ENCODE data around the gene NUDT17. TPM values are rescaled to one million over a fixed set of nuclear protein-coding genes. Genes with fewer than 3 reads are reported as not detected.

NUDT17 gene
- total RNA-seq, 5 donors from 2014 or later (not counting 1 experiment from before 2014, with no cell fraction given), result 2.8 to 7.6 (median 6.3) TPM

GRCh38 chr1:145843031-145843430 is 2.4 kb upstream of the NUDT17 start:
- WGBS (ENCODE audit: insufficient coverage), result no CpG with 5 or more reads among the region's 3 CpGs
- POLR2A ChIA-PET, result interaction anchor here in 1 of 2 donors (0.6 kb wide), 1 partner anchor 15 kb away, joined by 4 read pairs; no protein-coding TSS in a partner anchor
- CTCF ChIA-PET, result interaction anchor here (0.6 to 4.9 kb wide), 4 partner anchors 16 to 136 kb away, joined by 3 to 52 read pairs (median 3); partner anchors contain the start of gene PIAS3 (in 1 of the 2)

DNA sequence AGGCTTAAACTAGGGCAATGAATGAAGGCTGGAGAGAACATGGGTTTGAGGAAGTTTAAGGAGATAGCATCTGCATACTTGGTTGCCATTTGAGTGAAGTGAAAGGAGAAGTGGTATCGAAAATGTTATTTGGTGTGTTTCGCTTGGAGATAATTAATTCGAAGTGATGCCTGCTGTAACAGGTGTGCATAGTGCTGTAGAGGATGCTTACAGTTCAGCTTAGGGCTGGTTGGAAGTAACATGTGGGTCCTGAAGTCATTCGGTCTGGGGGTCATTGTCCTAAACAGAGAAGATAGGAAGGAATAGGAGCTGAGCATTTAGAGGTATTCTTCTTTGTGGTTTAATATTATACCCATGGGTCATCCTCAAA is 301 bp upstream of the NUDT17 start:
- no peak overlapping the region for H3K4me3 Mint-ChIP-seq
- H3K36me3 Mint-ChIP-seq, result peaks cover 21% of the 10 kb centered on the region
- DNase-seq (no peak), ATAC-seq (replicated peaks in 1 of 4) (peak; percentile 51 to 67 (median 60))
- peak overlapping the region; percentile 69 to 75 for H3K4me3 ChIP-seq (ENCODE audit: control insufficient read depth in 1 of 2, extremely low read depth in 1 of 2, low read length in 1 of 2)
- no peaks in the 10 kb centered on the region for H3K9me3 Mint-ChIP-seq
- POLR2A ChIA-PET, result interaction anchor here (0.6 to 0.9 kb wide), 3 partner anchors 10 to 26 kb away, joined by 3 to 5 read pairs (median 4); partner anchors contain the start of gene PIAS3 (in 1 of the 2)
- no peaks in the 10 kb centered on the region for H3K27me3 Mint-ChIP-seq
- peak overlapping the region; percentile 26 for H3K27ac ChIP-seq (ENCODE audit: low read length)
- H3K27ac Mint-ChIP-seq, result no peak overlapping the region
- H3K27me3 ChIP-seq (replicated peaks in 1 of 2; ENCODE audit: control insufficient read depth in 2 of 2, extremely low read depth in 1 of 2, insufficient read depth in 2 of 2, low read length in 1 of 2), result no peaks in the 10 kb centered on the region
- WGBS (ENCODE audit: insufficient coverage), result 0% methylated on average over 3 of the region's 4 CpGs
- CTCF ChIA-PET, result interaction anchor here (0.7 to 4.9 kb wide), 36 partner anchors 8 to 207 kb away, joined by 3 to 52 read pairs (median 4); partner anchors contain the start of genes PIAS3 (in 2 of the 2), ANKRD34A (in 1 of the 2), ANKRD35 (in 1 of the 2) and ITGA10 (in 1 of the 2)
- peaks cover 5 to 12% (median 10%) of the 10 kb centered on the region in 3 donors for H3K4me1 Mint-ChIP-seq
- H3K4me1 ChIP-seq (ENCODE audit: control insufficient read depth in 1 of 2, extremely low read depth in 1 of 2, insufficient read depth in 2 of 2, low read length in 2 of 2), result peaks cover 5 to 17% of the 10 kb centered on the region in 2 experiments
- H3K36me3 ChIP-seq (ENCODE audit: control insufficient read depth in 2 of 2, extremely low read depth in 1 of 2, insufficient read depth in 1 of 2, low read length in 1 of 2), result peaks cover 7 to 37% of the 10 kb centered on the region in 2 donors
- H3K9me3 ChIP-seq, result no peaks in the 10 kb centered on the region

More at GRCh38 chr1:145843031-145843430, 2.4 kb upstream of the NUDT17 start:
- H3K27me3 ChIP-seq (replicated peaks in 1 of 2; ENCODE audit: control insufficient read depth in 2 of 2, extremely low read depth in 1 of 2, insufficient read depth in 2 of 2, low read length in 1 of 2), result no peaks in the 10 kb centered on the region
- peaks cover 0 to 8% (median 6%) of the 10 kb centered on the region in 3 donors for H3K4me1 Mint-ChIP-seq
- no peaks in the 10 kb centered on the region for H3K9me3 Mint-ChIP-seq
- H3K4me3 Mint-ChIP-seq, result no peak overlapping the region
- peaks cover 5 to 16% of the 10 kb centered on the region in 2 experiments for H3K4me1 ChIP-seq (ENCODE audit: control insufficient read depth in 1 of 2, extremely low read depth in 1 of 2, insufficient read depth in 2 of 2, low read length in 2 of 2)
- no peaks in the 10 kb centered on the region for H3K9me3 ChIP-seq
- no peak overlapping the region for H3K27ac ChIP-seq (ENCODE audit: low read length)
- H3K36me3 Mint-ChIP-seq, result peaks cover 25% of the 10 kb centered on the region
- no peak overlapping the region for H3K4me3 ChIP-seq (ENCODE audit: control insufficient read depth in 1 of 2, extremely low read depth in 1 of 2, low read length in 1 of 2)
- ATAC-seq (replicated peaks in 1 of 4) (no peak), DNase-seq (no peak)
- no peaks in the 10 kb centered on the region for H3K27me3 Mint-ChIP-seq
- peaks cover 3 to 45% of the 10 kb centered on the region in 2 donors for H3K36me3 ChIP-seq (ENCODE audit: control insufficient read depth in 2 of 2, extremely low read depth in 1 of 2, insufficient read depth in 1 of 2, low read length in 1 of 2)
- no peak overlapping the region for H3K27ac Mint-ChIP-seq

- H3K4me1 ChIP-seq (ENCODE audit: control insufficient read depth in 1 of 2, extremely low read depth in 1 of 2, insufficient read depth in 2 of 2, low read length in 2 of 2), result peaks cover 7 to 19% of the 10 kb centered on the region in 2 experiments
- peak overlapping the region; percentile 69 to 75 for H3K4me3 ChIP-seq (ENCODE audit: control insufficient read depth in 1 of 2, extremely low read depth in 1 of 2, low read length in 1 of 2)
- Mint-ChIP-seq H3K27me3 (no peaks in the 10 kb centered on the region), H3K36me3 (peaks cover 24% of the 10 kb centered on the region), H3K4me3 (no peak overlapping the region), H3K27ac (peak overlapping the region in 1 of 2 donors; percentile 71), H3K4me1 (peaks cover 7 to 14% (median 12%) of the 10 kb centered on the region in 3 donors), H3K9me3 (no peaks in the 10 kb centered on the region)
- DNase-seq (peak in 18 of 35 experiments; percentile 9 to 61 (median 22)), ATAC-seq (replicated peaks in 1 of 4) (peak; percentile 30 to 50 (median 42))
- CTCF ChIA-PET, result interaction anchor here (0.6 to 4.9 kb wide), 15 partner anchors 13 to 171 kb away, joined by 3 to 52 read pairs (median 9); partner anchors contain the start of genes PIAS3 (in 2 of the 2), ANKRD34A (in 1 of the 2), ITGA10 (in 1 of the 2) and LIX1L (in 1 of the 2)
- H3K9me3 ChIP-seq, result no peaks in the 10 kb centered on the region
- POLR2A ChIA-PET, result no interaction called here
- no CpG with 5 or more reads among the region's 3 CpGs for WGBS (ENCODE audit: insufficient coverage)
- H3K27me3 ChIP-seq (replicated peaks in 1 of 2; ENCODE audit: control insufficient read depth in 2 of 2, extremely low read depth in 1 of 2, insufficient read depth in 2 of 2, low read length in 1 of 2), result no peaks in the 10 kb centered on the region
- H3K36me3 ChIP-seq (ENCODE audit: control insufficient read depth in 2 of 2, extremely low read depth in 1 of 2, insufficient read depth in 1 of 2, low read length in 1 of 2), result peaks cover 6 to 38% of the 10 kb centered on the region in 2 donors
- no peak overlapping the region for H3K27ac ChIP-seq (ENCODE audit: low read length)
These were observed 777 bp downstream of the NUDT17 start for GRCh38 chr1:145846201-145846612.

GRCh38 chr1:145847827-145848226 is 2.4 kb downstream of the NUDT17 start:
- ChIA-PET POLR2A (no interaction called here), CTCF (interaction anchor here (0.9 to 4.1 kb wide), 7 partner anchors 11 to 62 kb away, joined by 3 to 26 read pairs (median 3); partner anchors contain the start of genes ITGA10 (in 1 of the 2) and PIAS3 (in 1 of the 2))
- peaks cover 7 to 14% (median 12%) of the 10 kb centered on the region in 3 donors for H3K4me1 Mint-ChIP-seq
- H3K36me3 Mint-ChIP-seq, result peaks cover 23% of the 10 kb centered on the region
- H3K27me3 ChIP-seq (replicated peaks in 1 of 2; ENCODE audit: control insufficient read depth in 2 of 2, extremely low read depth in 1 of 2, insufficient read depth in 2 of 2, low read length in 1 of 2), result no peaks in the 10 kb centered on the region
- H3K4me3 ChIP-seq (ENCODE audit: control insufficient read depth in 1 of 2, extremely low read depth in 1 of 2, low read length in 1 of 2), result no peak overlapping the region
- peaks cover 7 to 19% of the 10 kb centered on the region in 2 experiments for H3K4me1 ChIP-seq (ENCODE audit: control insufficient read depth in 1 of 2, extremely low read depth in 1 of 2, insufficient read depth in 2 of 2, low read length in 2 of 2)
- H3K4me3 Mint-ChIP-seq, result no peak overlapping the region
- H3K9me3 Mint-ChIP-seq, result no peaks in the 10 kb centered on the region
- DNase-seq (no peak), ATAC-seq (replicated peaks in 1 of 4) (no peak)
- H3K27ac Mint-ChIP-seq, result no peak overlapping the region
- no peak overlapping the region for H3K27ac ChIP-seq (ENCODE audit: low read length)
- 92% methylated on average over 2 of the region's 3 CpGs for WGBS (ENCODE audit: insufficient coverage)
- peaks cover 4 to 30% of the 10 kb centered on the region in 2 donors for H3K36me3 ChIP-seq (ENCODE audit: control insufficient read depth in 2 of 2, extremely low read depth in 1 of 2, insufficient read depth in 1 of 2, low read length in 1 of 2)
- no peaks in the 10 kb centered on the region for H3K27me3 Mint-ChIP-seq
- H3K9me3 ChIP-seq, result no peaks in the 10 kb centered on the region

- H3K27ac Mint-ChIP-seq, result peak overlapping the region; percentile 38 to 44
- ChIA-PET CTCF (interaction anchor here (0.6 to 2.6 kb wide), 3 partner anchors 9 to 165 kb away, joined by 3 to 10 read pairs (median 3); partner anchors contain the start of gene PIAS3 (in 1 of the 2)), POLR2A (interaction anchor here in 1 of 2 donors (1.0 kb wide), 1 partner anchor 58 kb away, joined by 10 read pairs; no protein-coding TSS in a partner anchor)
- 91% methylated on average over 7 of the region's 15 CpGs for WGBS (ENCODE audit: insufficient coverage)
- Histone ChIP-seq H3K36me3 (ENCODE audit: control insufficient read depth in 2 of 2, extremely low read depth in 1 of 2, insufficient read depth in 1 of 2, low read length in 1 of 2) (peaks cover 8 to 42% of the 10 kb centered on the region in 2 donors), H3K9me3 (no peaks in the 10 kb centered on the region), H3K4me1 (ENCODE audit: control insufficient read depth in 1 of 2, extremely low read depth in 1 of 2, insufficient read depth in 2 of 2, low read length in 2 of 2) (peaks cover 7 to 19% of the 10 kb centered on the region in 2 experiments), H3K27ac (ENCODE audit: low read length) (no peak overlapping the region), H3K27me3 (replicated peaks in 1 of 2; ENCODE audit: control insufficient read depth in 2 of 2, extremely low read depth in 1 of 2, insufficient read depth in 2 of 2, low read length in 1 of 2) (no peaks in the 10 kb centered on the region), H3K4me3 (ENCODE audit: control insufficient read depth in 1 of 2, extremely low read depth in 1 of 2, low read length in 1 of 2) (no peak overlapping the region)
- ATAC-seq (replicated peaks in 1 of 4) (no peak), DNase-seq (peak in 2 of 35 experiments; percentile 8 to 19)
- no peak overlapping the region for H3K4me3 Mint-ChIP-seq
- H3K27me3 Mint-ChIP-seq, result no peaks in the 10 kb centered on the region
- no peaks in the 10 kb centered on the region for H3K9me3 Mint-ChIP-seq
- H3K36me3 Mint-ChIP-seq, result peaks cover 31% of the 10 kb centered on the region
- H3K4me1 Mint-ChIP-seq, result peaks cover 7 to 14% (median 12%) of the 10 kb centered on the region in 3 donors
These were observed 4.1 kb downstream of the NUDT17 start for GRCh38 chr1:145849356-145850160.

- WGBS (ENCODE audit: insufficient coverage), result 93% methylated on average over 3 of the region's 7 CpGs
- H3K27ac ChIP-seq (ENCODE audit: low read length), result no peak overlapping the region
- H3K4me3 ChIP-seq (ENCODE audit: control insufficient read depth in 1 of 2, extremely low read depth in 1 of 2, low read length in 1 of 2), result no peak overlapping the region
- no peaks in the 10 kb centered on the region for H3K9me3 Mint-ChIP-seq
- no peak overlapping the region for H3K27ac Mint-ChIP-seq
- no peaks in the 10 kb centered on the region for H3K9me3 ChIP-seq
- ATAC-seq (replicated peaks in 1 of 4), result no peak
- peaks cover 10 to 44% of the 10 kb centered on the region in 2 donors for H3K36me3 ChIP-seq (ENCODE audit: control insufficient read depth in 2 of 2, extremely low read depth in 1 of 2, insufficient read depth in 1 of 2, low read length in 1 of 2)
- H3K36me3 Mint-ChIP-seq, result peaks cover 40% of the 10 kb centered on the region
- peaks cover 12 to 19% (median 18%) of the 10 kb centered on the region in 3 donors for H3K4me1 Mint-ChIP-seq
- no peaks in the 10 kb centered on the region for H3K27me3 Mint-ChIP-seq
- H3K4me3 Mint-ChIP-seq, result no peak overlapping the region
- no peaks in the 10 kb centered on the region for H3K27me3 ChIP-seq (replicated peaks in 1 of 2; ENCODE audit: control insufficient read depth in 2 of 2, extremely low read depth in 1 of 2, insufficient read depth in 2 of 2, low read length in 1 of 2)
- no peak for DNase-seq
- peaks cover 2 to 21% of the 10 kb centered on the region in 2 experiments for H3K4me1 ChIP-seq (ENCODE audit: control insufficient read depth in 1 of 2, extremely low read depth in 1 of 2, insufficient read depth in 2 of 2, low read length in 2 of 2)
- ChIA-PET POLR2A (no interaction called here), CTCF (no interaction called here)
These were observed 10.1 kb downstream of the NUDT17 start for GRCh38 chr1:145855426-145855948.

Measured in T-cell (primary cell).